GM12864 (cell line): ENCODE results near the gene COL8A2.

ENCODE experiments used
- DNase-seq: peaks from one replicate; pipeline ENCODE4 v3.0.0-alpha.2; 2011; ENCODE audit warnings: low read depth
- H3K4me3 ChIP-seq: 2 replicates; pipeline ENCODE4 v1.5.1; 2011; ENCODE audit warnings: mild to moderate bottlenecking, low read depth, low read length, control low read depth
- TF ChIP-seq, protein P1 (sequence below): IDR thresholded peaks from 2 replicates; pipeline ENCODE4 v1.5.1; 2011; ENCODE audit warnings: low read depth, mild to moderate bottlenecking, moderate library complexity, low read length, control low read depth, inconsistent platforms; ENCODE audit errors: missing control alignments

COL8A2 gene

GRCh38 chr1:36055706-36056105 is 69.3 kb downstream of the COL8A2 start:
- TF ChIP-seq, protein P1, sequence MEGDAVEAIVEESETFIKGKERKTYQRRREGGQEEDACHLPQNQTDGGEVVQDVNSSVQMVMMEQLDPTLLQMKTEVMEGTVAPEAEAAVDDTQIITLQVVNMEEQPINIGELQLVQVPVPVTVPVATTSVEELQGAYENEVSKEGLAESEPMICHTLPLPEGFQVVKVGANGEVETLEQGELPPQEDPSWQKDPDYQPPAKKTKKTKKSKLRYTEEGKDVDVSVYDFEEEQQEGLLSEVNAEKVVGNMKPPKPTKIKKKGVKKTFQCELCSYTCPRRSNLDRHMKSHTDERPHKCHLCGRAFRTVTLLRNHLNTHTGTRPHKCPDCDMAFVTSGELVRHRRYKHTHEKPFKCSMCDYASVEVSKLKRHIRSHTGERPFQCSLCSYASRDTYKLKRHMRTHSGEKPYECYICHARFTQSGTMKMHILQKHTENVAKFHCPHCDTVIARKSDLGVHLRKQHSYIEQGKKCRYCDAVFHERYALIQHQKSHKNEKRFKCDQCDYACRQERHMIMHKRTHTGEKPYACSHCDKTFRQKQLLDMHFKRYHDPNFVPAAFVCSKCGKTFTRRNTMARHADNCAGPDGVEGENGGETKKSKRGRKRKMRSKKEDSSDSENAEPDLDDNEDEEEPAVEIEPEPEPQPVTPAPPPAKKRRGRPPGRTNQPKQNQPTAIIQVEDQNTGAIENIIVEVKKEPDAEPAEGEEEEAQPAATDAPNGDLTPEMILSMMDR, result no peak
- no peak overlapping the region for H3K4me3 ChIP-seq
- DNase-seq, result no peak

- H3K4me3 ChIP-seq, result no peak overlapping the region
- TF ChIP-seq, protein P1, result no peak
- no peak for DNase-seq
Observed at GRCh38 chr1:36053978-36054377, 71.0 kb downstream of the COL8A2 start.

- no peak for DNase-seq
- H3K4me3 ChIP-seq, result no peak overlapping the region
- TF ChIP-seq, protein P1, result no peak
Observed at GRCh38 chr1:36051821-36052220, 73.2 kb downstream of the COL8A2 start.
